CD4-positive, alpha-beta T cell (primary cell): ENCODE measurements around the gene PTCD2. TPM values are rescaled to one million over a fixed set of nuclear protein-coding genes. Genes with fewer than 3 reads are reported as not detected.

Experiments
- ATAC-seq: fragments of 200-7000 bp; cut with Tn5 transposase; one replicate; pipeline ENCODE4 v1.10.0; 2022; ENCODE audit warnings: mild to moderate bottlenecking; ENCODE audit not compliant: poor library complexity
- CTCF ChIA-PET: fragments of 350-600 bp; sonication (Branson Sonifier 250); formaldehyde crosslinking; loops from one replicate; lab custom pipeline; 2021; ENCODE audit warnings: antibody characterized with exemption, inconsistent platforms; lab: Charles Lee
- POLR2A ChIA-PET: fragments of 350-600 bp; sonication (Branson Sonifier 250); formaldehyde crosslinking; loops from one replicate; lab custom pipeline; 2021; ENCODE audit warnings: antibody characterized with exemption, inconsistent platforms; lab: Charles Lee
- DNase-seq, 14 experiments: peaks; one replicate each; pipeline ENCODE4 v3.0.0-alpha.2; 2013 to 2020; ENCODE audit warnings: mixed read lengths in 2 of 14
- H3K27ac ChIP-seq, 2 donors: one replicate each; pipeline versions ENCODE4 v1.5.1 to v1.7.0; 2013; ENCODE audit warnings: low read length in 2 of 2, low read depth in 1 of 2, mild to moderate bottlenecking in 1 of 2
- H3K27me3 ChIP-seq, 2 experiments: 1 replicate in 1 of 2; 2 replicates in 1 of 2; pipeline versions ENCODE4 v1.6.1 to v1.7.0; 2013; ENCODE audit warnings: low read length in 2 of 2, control low read depth in 1 of 2, mild to moderate bottlenecking in 1 of 2, moderate library complexity in 1 of 2; ENCODE audit not compliant: insufficient read depth in 2 of 2, control insufficient read depth in 1 of 2
- H3K36me3 ChIP-seq: one replicate; pipeline ENCODE4 v1.6.1; 2013; ENCODE audit warnings: low read length, control low read depth; ENCODE audit not compliant: insufficient read depth
- H3K4me1 ChIP-seq: one replicate; pipeline ENCODE4 v1.6.1; 2013; ENCODE audit warnings: low read length, control low read depth; ENCODE audit not compliant: insufficient read depth
- H3K4me3 ChIP-seq: one replicate; pipeline ENCODE4 v1.5.1; 2013; ENCODE audit warnings: mild to moderate bottlenecking, low read length, moderate library complexity
- H3K9me3 ChIP-seq, 2 experiments: 1 replicate in 1 of 2; 2 replicates in 1 of 2; pipeline versions ENCODE4 v1.6.1 to v1.7.0; 2013; ENCODE audit warnings: low read length in 2 of 2, mild to moderate bottlenecking in 2 of 2, control low read depth in 1 of 2, moderate library complexity in 1 of 2; ENCODE audit not compliant: control insufficient read depth in 1 of 2, insufficient read depth in 1 of 2
- H3K27ac Mint-ChIP-seq: one replicate; pipeline ENCODE4 v1.8.0; 2020; ENCODE audit warnings: mixed read lengths
- H3K27me3 Mint-ChIP-seq: one replicate; pipeline ENCODE4 v1.8.0; 2021; ENCODE audit warnings: mixed read lengths
- H3K36me3 Mint-ChIP-seq: one replicate; pipeline ENCODE4 v1.8.0; 2021; ENCODE audit warnings: low read depth, mixed read lengths
- H3K4me1 Mint-ChIP-seq: one replicate; pipeline ENCODE4 v1.8.0; 2021; ENCODE audit warnings: low read depth, mixed read lengths
- H3K4me3 Mint-ChIP-seq: one replicate; pipeline ENCODE4 v1.8.0; 2020; ENCODE audit warnings: mild to moderate bottlenecking, mixed read lengths
- H3K9me3 Mint-ChIP-seq: one replicate; pipeline ENCODE4 v1.8.0; 2020; ENCODE audit warnings: mixed read lengths
- intact Hi-C, 2 experiments: fragments of 100-400 bp; cut with DNase I in 1 of 2; cut with micrococcal nuclease in 1 of 2; formaldehyde crosslinking; loops; one replicate each; pipeline versions ENCODE4 v1.15.1 to v1.9.0; 2023 to 2025; cut with DNase I, micrococcal nuclease
- total RNA-seq, 174 experiments: library from RNA in 2 of 174; stranded (reverse) in 2 of 174; gene quantifications; one replicate each; pipeline ENCODE4 v1.2.3 and lab custom pipeline; 2021 to 2026
- TF ChIP-seq, protein P1 (sequence below): fragments of 200-600 bp; IDR thresholded peaks from one replicate; pipeline ENCODE4 v1.8.0; 2022; ENCODE audit warnings: antibody characterized with exemption, mild to moderate bottlenecking

PTCD2 gene
- total RNA-seq, 2 experiments from 2014 or later, result 2.9 to 3.3 TPM

DNA sequence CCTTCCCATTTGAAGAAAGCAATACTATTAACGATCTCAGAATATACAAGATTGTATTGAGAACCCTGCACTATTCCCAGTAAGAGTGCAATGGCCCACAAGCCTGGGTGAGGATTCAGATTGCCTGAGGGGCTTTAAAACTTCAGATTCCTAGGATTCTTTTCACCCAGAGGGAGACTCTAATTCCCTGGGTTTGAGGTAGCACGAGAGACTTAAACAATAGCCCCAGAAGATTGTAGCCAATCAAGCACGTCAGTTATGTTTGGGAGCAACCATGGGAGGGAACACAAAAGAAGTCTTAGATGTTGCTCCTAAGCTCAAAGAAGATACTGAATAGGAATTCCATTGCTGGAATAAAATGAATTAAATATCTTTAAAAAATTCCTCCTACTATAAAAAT, 18.0 kb upstream of the PTCD2 start:
- Histone ChIP-seq H3K4me1 (no peaks in the 10 kb centered on the region), H3K27me3 (no peaks in the 10 kb centered on the region), H3K36me3 (peaks cover 8% of the 10 kb centered on the region), H3K27ac (no peak overlapping the region), H3K9me3 (no peaks in the 10 kb centered on the region), H3K4me3 (no peak overlapping the region)
- H3K27ac Mint-ChIP-seq, result no peak overlapping the region
- no peak for ATAC-seq
- H3K9me3 Mint-ChIP-seq, result no peaks in the 10 kb centered on the region
- no peak overlapping the region for H3K4me3 Mint-ChIP-seq
- peaks cover 43% of the 10 kb centered on the region for H3K36me3 Mint-ChIP-seq
- TF ChIP-seq, protein P1, sequence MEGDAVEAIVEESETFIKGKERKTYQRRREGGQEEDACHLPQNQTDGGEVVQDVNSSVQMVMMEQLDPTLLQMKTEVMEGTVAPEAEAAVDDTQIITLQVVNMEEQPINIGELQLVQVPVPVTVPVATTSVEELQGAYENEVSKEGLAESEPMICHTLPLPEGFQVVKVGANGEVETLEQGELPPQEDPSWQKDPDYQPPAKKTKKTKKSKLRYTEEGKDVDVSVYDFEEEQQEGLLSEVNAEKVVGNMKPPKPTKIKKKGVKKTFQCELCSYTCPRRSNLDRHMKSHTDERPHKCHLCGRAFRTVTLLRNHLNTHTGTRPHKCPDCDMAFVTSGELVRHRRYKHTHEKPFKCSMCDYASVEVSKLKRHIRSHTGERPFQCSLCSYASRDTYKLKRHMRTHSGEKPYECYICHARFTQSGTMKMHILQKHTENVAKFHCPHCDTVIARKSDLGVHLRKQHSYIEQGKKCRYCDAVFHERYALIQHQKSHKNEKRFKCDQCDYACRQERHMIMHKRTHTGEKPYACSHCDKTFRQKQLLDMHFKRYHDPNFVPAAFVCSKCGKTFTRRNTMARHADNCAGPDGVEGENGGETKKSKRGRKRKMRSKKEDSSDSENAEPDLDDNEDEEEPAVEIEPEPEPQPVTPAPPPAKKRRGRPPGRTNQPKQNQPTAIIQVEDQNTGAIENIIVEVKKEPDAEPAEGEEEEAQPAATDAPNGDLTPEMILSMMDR, result no peak
- no peak for DNase-seq
- CTCF ChIA-PET, result no interaction called here
- POLR2A ChIA-PET, result no interaction called here
- H3K27me3 Mint-ChIP-seq, result no peaks in the 10 kb centered on the region
- intact Hi-C loops, result loop anchor here in 1 of 2 experiments (10.0 kb wide), 2 partner anchors 543 to 717 kb away; partner anchors contain the start of gene MCCC2
- H3K4me1 Mint-ChIP-seq, result peaks cover 29% of the 10 kb centered on the region

DNA sequence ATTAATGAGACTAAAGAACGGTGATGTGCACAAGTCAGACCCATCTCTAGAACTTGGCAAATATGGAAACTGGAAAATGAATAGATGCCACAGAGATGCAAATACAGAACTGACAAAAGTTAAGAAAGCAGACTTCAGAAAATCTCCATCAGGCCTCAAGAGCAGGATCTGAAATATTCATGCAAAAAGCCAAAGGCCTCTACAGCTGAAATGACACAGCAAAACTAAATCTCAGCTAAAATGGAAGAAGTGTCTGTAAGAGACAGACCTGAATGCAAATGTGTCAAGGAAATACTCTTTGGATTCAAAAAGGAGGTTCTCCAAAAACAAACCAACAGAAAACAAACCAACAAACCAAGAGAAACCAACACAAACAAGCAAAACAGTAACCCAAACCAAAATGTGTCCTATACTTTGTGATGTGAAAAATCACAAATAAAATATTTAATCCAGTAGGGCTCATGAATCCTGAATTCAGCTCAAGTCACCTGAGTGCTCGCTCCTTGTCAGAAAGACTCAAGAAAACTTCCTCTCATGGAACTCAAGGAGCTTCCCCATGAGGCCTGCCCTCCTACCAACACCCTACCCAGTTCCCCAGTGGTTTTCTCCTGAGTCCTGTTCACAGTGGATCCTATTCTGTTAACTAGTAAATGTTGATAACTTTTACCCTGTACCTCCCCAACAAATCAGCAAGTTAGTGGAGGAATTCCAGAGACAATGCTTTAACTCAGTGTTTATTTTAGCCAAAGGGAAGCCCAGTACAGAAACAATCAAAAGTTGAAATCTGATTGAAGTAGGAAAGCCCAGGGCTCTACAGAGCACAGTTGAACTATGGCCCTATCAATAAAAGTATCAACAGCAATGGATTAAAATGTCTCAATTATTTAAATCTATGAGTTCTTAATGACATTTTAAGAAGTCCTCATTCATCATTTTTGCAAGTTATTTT, 14.7 kb upstream of the PTCD2 start:
- H3K27me3 ChIP-seq, result no peaks in the 10 kb centered on the region
- H3K36me3 ChIP-seq, result peaks cover 17% of the 10 kb centered on the region
- ChIA-PET CTCF (interaction anchor here (1.4 kb wide), 1 partner anchor 14 kb away, joined by 3 read pairs; the partner anchor contains the start of genes MRPS27 and PTCD2), POLR2A (interaction anchor here (0.9 kb wide), 1 partner anchor 13 kb away, joined by 3 read pairs; no protein-coding TSS in a partner anchor)
- Mint-ChIP-seq H3K36me3 (peaks cover 42% of the 10 kb centered on the region), H3K4me1 (peaks cover 28% of the 10 kb centered on the region), H3K27me3 (no peaks in the 10 kb centered on the region), H3K27ac (no peak overlapping the region), H3K4me3 (peak overlapping the region; percentile 35), H3K9me3 (no peaks in the 10 kb centered on the region)
- peaks cover 12% of the 10 kb centered on the region for H3K4me1 ChIP-seq
- no peak overlapping the region for H3K27ac ChIP-seq
- ATAC-seq, result no peak
- intact Hi-C loops, result loop anchor here (5.0 to 10.0 kb wide), 3 partner anchors 523 to 721 kb away; partner anchors contain the start of gene MCCC2 (in 1 of the 2)
- H3K9me3 ChIP-seq, result no peaks in the 10 kb centered on the region
- TF ChIP-seq, protein P1, result no peak
- DNase-seq, result no peak
- no peak overlapping the region for H3K4me3 ChIP-seq

GRCh38 chr5:72307573-72307967, 12.6 kb upstream of the PTCD2 start:
- peak overlapping the region; percentile 68 for H3K4me3 ChIP-seq
- Mint-ChIP-seq H3K27ac (peak overlapping the region; percentile 82), H3K27me3 (no peaks in the 10 kb centered on the region), H3K4me3 (peak overlapping the region; percentile 93), H3K9me3 (no peaks in the 10 kb centered on the region), H3K4me1 (peaks cover 24% of the 10 kb centered on the region), H3K36me3 (peaks cover 40% of the 10 kb centered on the region)
- H3K4me1 ChIP-seq, result peaks cover 12% of the 10 kb centered on the region
- peaks cover 30% of the 10 kb centered on the region for H3K36me3 ChIP-seq
- intact Hi-C loops, result loop anchor here (5.0 to 10.0 kb wide), 3 partner anchors 525 to 723 kb away; partner anchors contain the start of gene MCCC2 (in 1 of the 2)
- TF ChIP-seq, protein P1, result no peak
- POLR2A ChIA-PET, result interaction anchor here (0.8 to 3.7 kb wide), 3 partner anchors 12 to 14 kb away, joined by 3 to 59 read pairs (median 8); partner anchors contain the start of genes MRPS27 and PTCD2
- DNase-seq, result no peak
- peak overlapping the region; percentile 85 to 88 for H3K27ac ChIP-seq
- no peaks in the 10 kb centered on the region for H3K27me3 ChIP-seq
- H3K9me3 ChIP-seq, result no peaks in the 10 kb centered on the region
- no peak for ATAC-seq
- CTCF ChIA-PET, result interaction anchor here (1.2 to 3.0 kb wide), 4 partner anchors 12 to 176 kb away, joined by 4 to 75 read pairs (median 8); partner anchors contain the start of genes MRPS27 and PTCD2
